GM13976 (cell line): Measurements from ENCODE around the gene SLC31A1.

ENCODE experiments used
- DNase-seq: peaks from one replicate; pipeline ENCODE4 v3.0.0; 2012; ENCODE audit warnings: low spot score
- in situ Hi-C: fragments of 300-500 bp; cut with MboI; formaldehyde crosslinking; loops from one replicate; pipeline ENCODE4 v1.12.0; 2022; ENCODE audit warnings: low sequenced_read_pairs, mixed read lengths, inconsistent platforms; ENCODE audit not compliant: unreplicated experiment
- TF ChIP-seq, protein P1 (sequence below): IDR thresholded peaks from 2 replicates; pipeline ENCODE4 v1.5.1; 2012; ENCODE audit warnings: borderline replicate concordance, mild to moderate bottlenecking; ENCODE audit not compliant: insufficient read depth; ENCODE audit errors: extremely low read depth, missing control alignments, control extremely low read depth

Gene SLC31A1

GRCh38 chr9:113181165-113181564 is 40.2 kb upstream of the SLC31A1 start:
- in situ Hi-C loops: no loop called here
- TF ChIP-seq, protein P1, sequence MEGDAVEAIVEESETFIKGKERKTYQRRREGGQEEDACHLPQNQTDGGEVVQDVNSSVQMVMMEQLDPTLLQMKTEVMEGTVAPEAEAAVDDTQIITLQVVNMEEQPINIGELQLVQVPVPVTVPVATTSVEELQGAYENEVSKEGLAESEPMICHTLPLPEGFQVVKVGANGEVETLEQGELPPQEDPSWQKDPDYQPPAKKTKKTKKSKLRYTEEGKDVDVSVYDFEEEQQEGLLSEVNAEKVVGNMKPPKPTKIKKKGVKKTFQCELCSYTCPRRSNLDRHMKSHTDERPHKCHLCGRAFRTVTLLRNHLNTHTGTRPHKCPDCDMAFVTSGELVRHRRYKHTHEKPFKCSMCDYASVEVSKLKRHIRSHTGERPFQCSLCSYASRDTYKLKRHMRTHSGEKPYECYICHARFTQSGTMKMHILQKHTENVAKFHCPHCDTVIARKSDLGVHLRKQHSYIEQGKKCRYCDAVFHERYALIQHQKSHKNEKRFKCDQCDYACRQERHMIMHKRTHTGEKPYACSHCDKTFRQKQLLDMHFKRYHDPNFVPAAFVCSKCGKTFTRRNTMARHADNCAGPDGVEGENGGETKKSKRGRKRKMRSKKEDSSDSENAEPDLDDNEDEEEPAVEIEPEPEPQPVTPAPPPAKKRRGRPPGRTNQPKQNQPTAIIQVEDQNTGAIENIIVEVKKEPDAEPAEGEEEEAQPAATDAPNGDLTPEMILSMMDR: no peak
- no peak for DNase-seq

DNA sequence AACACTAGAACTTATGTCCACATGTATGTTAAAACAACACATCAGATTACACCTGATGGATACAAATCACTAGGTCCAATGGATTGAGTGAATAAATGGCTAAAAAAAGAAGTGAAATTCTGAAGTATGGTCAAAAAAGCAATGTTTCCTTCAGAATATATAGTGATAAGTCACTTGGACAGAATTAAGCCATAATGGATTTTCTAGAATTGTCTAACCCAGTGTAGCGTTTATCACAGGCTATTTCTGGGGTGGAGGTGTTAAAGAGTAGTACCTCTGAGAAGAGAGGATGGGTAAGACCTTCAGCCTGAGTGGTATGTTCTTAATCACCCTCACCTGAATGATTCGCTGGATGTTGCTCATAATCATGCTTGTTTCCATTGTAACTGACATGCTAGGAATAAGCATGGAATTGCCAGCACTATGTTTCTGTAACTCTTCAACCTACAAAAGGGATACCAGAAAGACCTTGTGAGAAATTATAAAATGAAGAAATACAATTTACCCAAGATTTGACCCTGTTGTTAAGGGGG is 37.3 kb upstream of the SLC31A1 start:
- in situ Hi-C loops: no loop called here
- TF ChIP-seq, protein P1: no peak

DNA sequence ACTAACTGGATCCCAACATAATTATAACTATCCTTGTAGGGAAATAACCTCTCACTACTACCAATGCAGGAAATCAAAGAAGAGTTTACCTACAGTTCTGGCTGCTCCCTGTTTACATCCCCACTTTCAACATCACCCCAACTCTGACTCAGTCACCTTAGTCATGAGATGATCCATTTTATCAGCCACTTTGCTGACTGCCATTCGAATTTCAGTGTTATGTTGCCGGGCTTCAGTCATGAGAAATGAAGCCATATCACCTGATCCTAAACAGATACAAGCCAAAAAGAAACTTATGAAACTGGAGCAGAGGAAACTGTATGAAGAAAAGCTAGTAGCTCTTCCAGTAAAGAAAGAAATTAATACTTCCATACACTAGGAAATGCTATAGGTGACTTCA is 36.8 kb upstream of the SLC31A1 start:
- in situ Hi-C loops: no loop called here
- TF ChIP-seq, protein P1: no peak
- no peak for DNase-seq

More for the DNA sequence above, 37.3 kb upstream of the SLC31A1 start:
- DNase-seq: no peak

DNA sequence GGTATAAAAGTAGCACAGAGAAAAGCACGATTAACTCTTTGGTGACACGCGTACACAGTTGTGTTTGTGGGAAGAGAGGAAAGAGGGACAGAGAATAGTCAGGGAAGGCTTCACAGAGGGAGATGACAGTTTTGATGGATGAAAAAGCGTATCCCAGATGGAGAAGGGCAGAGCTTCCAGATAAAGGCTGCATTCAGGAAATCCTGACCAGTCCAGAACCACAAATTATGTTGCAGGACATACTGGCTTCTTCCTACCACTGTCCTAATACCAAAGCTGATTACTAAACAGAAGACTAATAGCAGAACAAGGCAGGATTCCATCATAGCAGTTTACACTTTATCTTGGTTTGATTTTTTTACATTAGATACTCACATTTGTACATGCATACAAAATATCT is 36.1 kb upstream of the SLC31A1 start:
- no peak for DNase-seq
- in situ Hi-C loops: no loop called here
- TF ChIP-seq, protein P1: no peak

GRCh38 chr9:113186137-113186755 is 35.1 kb upstream of the SLC31A1 start:
- TF ChIP-seq, protein P1: no peak
- no peak for DNase-seq
- in situ Hi-C loops: no loop called here

DNA sequence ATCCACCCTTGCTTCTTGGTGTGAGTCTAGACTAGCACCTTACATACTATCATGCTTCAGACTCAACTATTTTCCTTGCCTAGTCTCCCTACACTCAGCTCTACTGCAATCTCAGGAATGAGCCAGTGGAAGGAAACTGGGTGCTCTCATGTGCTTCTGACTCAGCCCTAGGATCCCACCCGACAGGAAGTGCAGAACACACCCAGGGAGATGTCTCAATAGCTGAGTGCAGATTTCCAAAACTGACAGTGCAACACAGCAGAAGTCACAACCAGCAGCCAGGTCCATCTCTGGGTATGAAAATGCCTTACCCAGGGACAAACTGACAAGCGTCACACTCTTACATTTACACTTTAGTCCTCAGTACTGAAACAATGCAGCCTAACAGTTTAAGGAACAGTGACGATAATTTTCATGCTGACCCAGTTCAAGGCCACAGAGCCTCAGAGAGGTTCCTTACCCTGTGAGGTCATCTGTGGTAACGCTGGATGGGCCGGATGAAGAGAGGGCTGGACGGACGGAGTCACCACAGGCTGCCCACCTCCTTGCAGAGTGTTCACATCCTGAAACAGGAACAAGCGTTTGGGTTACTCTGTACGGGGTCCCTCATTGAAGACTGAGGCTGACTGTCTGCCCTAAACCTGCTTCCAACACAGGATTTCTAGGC is 33.3 kb upstream of the SLC31A1 start:
- TF ChIP-seq, protein P1: no peak
- no peak for DNase-seq
- in situ Hi-C loops: no loop called here
